NCI-H146 treated with DMSO at 0.1 percent for 48 hours (cell line): ENCODE data around the gene SAMD11.
"Not testable (repeated sequence)": the region's sequence is repeated elsewhere in the genome, so short reads cannot be mapped to it uniquely, and the experiment has no call there.

Source experiments
- DNase-seq: peaks from one replicate; lab custom pipeline; 2025; ENCODE audit not compliant: unreplicated experiment; lab: John Stamatoyannopoulos, UW

Gene SAMD11, protein sequence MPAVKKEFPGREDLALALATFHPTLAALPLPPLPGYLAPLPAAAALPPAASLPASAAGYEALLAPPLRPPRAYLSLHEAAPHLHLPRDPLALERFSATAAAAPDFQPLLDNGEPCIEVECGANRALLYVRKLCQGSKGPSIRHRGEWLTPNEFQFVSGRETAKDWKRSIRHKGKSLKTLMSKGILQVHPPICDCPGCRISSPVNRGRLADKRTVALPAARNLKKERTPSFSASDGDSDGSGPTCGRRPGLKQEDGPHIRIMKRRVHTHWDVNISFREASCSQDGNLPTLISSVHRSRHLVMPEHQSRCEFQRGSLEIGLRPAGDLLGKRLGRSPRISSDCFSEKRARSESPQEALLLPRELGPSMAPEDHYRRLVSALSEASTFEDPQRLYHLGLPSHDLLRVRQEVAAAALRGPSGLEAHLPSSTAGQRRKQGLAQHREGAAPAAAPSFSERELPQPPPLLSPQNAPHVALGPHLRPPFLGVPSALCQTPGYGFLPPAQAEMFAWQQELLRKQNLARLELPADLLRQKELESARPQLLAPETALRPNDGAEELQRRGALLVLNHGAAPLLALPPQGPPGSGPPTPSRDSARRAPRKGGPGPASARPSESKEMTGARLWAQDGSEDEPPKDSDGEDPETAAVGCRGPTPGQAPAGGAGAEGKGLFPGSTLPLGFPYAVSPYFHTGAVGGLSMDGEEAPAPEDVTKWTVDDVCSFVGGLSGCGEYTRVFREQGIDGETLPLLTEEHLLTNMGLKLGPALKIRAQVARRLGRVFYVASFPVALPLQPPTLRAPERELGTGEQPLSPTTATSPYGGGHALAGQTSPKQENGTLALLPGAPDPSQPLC

DNA sequence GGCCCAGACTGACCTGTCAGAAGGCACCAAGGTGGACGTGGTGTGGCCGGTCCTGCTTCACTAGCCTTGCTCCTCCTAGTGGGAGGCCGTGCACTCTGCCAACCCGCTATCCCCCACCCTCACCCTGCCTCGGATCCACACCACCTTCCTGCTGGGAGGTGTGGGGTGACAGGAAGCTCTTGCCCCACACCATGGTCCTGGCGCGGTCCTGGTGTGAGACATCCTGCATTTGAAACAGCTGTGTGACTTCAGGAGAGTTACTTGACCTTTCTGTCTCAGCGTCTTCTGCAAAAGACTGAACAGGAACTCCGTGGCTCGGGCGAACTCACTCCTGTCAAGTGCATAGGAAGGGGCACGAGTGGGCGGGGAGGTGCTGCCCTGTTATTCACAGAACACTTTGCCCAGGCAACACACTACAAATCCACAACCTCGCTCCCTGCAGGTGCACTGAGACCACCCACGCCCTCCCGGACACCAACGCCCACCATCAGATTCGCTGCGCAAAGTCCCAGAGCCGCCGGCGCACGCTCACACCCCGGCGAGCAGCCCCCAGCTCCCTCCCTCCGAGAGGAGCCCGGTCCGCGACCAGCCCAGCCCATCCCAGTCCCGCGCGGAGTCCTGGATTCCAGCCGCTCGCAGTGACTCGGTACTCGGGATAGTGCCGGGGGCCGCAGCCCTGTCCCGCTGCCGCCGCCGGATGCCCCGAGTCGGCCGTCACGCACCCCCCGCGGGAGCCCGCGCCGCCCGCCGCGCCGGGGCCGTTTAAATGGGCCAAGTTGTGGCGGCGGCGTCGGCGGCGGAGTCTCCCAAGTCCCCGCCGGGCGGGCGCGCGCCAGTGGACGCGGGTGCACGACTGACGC lies at the start of gene SAMD11:
TSS of gene SAMD11 (plus strand) at position 793 of the 860 bp plus-strand sequence. CDS start 509 bp downstream, outside the sequence.
- DNase-seq = no peak

DNA sequence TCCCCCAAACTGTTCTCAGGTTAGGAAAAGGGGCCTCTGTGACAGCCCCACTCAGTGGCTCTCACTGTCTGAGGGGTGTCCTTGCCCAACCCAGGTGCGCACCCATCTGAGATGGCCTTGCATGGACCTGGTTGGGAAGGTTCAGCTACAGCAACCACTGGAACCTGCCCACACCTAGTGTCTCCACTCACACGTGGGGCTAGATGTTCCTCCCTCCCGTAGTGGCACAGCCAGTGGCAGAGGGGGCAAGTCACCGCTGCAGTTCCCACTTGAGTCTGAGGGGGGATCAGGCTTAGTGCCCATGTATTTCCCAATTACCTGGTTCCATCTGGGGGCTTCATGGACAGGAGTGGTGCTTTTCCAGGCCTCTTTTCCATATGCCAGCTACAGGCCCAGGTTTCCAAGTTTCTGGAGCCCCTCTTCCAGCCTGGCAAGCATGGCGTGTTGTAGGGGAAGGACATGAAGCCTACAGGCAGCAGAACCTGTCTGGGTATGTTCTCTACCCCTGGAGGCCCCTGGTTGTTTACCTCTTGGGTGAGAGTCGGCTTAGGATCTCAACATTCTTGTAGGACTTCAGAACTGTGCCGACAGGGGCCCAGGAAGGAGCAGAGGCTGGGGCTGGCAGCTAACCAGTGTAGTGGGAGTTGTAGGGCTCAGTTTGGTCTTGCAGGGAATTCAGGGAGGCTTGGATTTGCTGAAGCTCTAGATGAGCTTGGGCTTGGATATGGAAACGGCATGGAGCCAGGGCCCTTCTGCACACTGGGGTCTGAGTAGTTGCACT lies 47.1 kb upstream of the SAMD11 start:
- not testable (repeated sequence) for DNase-seq

DNA sequence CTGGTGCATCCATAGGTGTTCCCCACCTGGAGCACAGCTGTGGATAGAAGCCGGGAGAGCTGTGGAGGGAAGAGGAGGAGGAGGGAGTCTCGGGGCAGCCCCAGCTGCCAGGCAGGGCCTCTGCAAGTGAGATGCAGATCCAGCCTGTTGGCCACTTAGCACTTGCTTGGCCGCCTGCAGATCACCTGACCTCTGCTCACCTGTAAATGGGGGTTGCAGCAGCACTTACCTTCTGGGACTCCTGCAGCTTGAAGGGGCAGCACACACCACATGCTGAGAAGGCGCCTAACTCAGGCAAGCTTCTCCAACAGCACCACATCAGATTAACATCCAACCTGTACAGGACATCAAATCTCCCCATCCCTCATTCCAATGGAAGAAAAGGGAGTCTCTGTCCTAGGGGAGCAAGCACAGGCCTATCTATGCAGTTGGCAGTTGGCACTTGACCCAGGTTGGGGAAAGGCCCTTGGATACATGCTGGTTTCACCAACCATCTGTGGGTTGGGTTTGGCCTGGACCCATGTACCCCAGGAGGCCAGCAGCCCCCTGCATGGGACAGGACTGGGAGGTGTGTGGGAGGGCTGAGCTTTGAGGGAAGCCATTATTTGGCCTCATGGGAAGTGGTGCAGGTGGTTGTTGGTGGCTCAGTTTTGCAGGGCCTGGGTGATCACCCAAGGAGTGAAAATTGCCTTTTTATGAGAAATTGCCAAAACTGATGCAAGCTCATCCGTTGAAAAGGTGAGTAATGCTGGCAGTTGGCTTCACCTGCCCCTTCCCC lies 46.3 kb upstream of the SAMD11 start:
- DNase-seq = peak; percentile 33

DNA sequence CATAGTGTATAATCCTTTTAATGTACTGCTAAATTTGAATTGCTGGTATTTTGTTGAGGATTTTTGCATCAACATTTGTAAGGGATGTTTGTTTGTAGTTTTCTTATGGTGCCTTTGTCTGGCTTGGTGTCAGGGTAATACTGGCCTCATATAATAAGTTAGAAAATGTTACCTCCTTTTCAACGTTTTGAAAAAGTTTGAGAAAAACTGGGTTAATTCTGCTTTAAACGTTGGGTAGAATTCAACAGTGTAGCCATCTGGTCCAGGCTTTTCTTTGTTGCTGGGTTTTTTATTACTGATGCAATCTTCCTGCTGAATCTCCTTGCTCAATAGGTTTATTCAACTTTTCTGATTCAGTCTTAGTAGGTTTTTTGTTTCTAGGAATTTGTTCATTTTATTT lies 43.2 kb upstream of the SAMD11 start:
- DNase-seq = not testable (repeated sequence)

DNA sequence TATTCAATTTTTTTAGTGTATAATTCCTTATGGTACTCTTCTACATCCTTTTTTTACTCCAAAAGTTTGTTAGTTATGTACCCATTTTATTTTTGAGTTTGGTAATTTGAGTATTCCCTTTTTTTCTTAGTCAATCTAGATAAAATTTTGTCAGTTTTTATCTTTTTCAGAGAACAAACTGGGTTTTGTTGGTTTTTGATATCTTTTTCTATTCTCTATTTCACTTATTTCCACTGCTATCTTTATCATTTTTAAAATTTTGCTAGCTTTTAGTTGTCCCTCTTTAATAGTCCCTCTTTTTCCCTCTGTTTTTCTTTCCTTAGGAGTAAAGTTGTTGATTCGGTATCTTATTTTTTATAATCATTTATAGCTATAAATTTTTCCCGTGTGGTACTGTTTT lies 42.8 kb upstream of the SAMD11 start:
- DNase-seq = not testable (repeated sequence)

DNA sequence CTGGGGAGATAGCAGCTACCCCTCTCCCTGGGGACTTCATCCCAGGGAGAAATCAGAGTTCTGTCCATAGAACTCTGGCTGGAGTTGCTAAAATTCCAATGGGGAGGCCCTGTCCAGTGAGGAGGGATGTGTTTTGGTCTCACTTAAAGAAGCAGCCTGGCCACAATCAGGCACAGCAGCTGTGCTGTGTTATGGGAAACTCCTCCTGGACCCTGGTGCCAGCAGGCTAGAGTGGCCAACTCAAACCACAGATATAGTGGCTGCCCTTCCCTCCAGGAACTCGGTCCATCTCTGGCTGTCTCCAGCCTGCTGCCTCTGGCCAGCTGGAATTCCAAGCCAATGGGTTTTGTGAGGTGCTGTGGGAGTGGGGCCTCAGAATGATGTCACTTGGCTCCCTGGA lies 37.4 kb upstream of the SAMD11 start:
- DNase-seq = no peak

DNA sequence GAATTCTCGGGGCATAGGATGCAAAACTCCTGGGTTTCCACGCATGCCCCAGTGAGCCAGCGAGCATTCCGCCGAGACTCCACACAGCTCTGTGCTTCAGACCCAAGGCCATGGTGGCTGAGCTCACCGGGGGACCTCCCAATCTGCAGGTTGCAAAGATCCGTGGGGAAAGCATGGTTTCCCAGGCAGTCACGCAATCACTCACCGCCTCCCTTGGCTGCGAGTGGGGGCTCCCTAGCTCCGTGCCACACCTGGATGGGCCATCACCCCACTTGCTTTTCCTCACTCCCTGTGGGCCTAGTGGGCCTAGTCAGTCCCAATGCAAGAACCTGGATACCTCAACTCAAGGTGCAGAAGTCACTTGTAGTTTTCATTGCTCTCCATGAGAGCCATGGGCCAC lies 37.0 kb upstream of the SAMD11 start:
- DNase-seq = no peak

DNA sequence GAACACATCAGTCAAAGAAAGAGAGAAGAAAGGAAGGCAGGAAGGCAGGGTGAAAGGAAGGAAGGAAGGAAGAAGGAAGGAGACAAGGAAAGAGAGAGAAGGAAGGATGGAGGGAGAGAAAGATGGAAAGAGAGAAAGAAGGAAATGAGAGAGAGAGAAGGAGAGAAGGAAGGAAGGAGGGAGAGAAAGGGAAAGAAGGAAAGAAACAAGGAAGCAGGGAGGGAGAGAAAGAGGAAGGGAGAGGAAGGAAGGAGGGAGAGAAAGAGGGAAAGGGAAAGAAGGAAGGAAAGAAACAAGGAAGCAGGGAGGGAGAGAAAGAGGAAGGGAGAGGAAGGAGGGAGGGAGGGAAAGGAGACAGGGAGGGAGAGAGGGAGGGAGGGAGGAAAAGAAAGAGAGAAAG lies 35.4 kb upstream of the SAMD11 start:
- DNase-seq = no peak

DNA sequence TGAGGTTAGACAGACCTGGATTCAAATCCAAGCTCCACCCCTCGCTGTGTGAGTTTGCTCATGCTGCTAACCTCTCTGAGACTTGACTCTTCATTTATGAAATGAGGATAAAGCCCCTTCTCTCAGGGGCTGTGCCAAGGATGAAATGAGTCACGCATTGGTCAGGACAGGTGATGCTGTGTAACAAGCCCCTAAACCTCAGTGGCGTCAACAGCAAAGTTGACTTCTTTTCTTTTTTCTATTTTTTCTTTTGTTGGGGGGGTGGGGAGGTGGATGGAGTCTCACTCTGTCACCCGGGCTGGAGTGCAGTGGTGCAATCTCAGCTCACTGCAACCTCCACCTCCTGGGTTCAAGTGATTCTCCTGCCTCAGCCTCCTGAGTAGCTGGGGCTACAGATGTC lies 33.9 kb upstream of the SAMD11 start:
- not testable (repeated sequence) for DNase-seq

DNA sequence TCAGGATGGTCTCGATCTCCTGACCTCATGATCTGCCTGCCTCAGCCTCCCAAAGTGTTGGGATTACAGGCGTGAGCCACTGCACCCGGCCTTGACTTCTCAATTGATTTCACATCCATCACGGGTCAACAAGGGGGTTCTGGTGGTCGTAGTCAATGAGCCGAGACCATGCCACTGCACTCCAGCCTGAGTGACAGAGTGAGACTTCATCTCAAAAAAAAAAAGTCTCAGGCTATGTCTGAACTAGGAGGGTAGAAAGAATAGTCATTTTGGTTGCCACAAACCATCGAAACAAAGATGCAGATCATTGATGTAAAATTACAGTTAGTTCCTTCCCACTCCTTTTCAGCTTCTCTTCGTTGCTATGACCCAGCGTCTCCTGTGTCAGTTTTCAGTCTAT lies 33.5 kb upstream of the SAMD11 start:
- not testable (repeated sequence) for DNase-seq

DNA sequence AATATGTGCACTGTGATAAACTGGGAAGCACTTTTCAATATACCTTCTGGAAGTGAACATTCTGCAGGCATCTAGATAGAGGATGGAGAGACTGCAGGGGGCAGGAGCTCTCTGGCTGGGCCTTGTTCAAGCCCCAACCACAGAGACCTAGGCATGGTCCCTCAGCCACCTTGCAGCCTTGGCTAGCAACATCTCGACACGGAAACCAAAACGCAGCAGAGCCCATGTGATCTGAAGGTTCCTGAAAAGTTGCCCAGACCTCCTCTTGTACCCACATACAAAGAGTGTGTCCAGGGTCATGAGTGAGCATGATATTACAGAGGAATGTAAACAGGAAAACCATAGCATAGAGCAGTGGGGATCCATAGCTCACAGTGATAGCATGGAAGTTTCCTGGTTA lies 33.1 kb upstream of the SAMD11 start:
- no peak for DNase-seq

DNA sequence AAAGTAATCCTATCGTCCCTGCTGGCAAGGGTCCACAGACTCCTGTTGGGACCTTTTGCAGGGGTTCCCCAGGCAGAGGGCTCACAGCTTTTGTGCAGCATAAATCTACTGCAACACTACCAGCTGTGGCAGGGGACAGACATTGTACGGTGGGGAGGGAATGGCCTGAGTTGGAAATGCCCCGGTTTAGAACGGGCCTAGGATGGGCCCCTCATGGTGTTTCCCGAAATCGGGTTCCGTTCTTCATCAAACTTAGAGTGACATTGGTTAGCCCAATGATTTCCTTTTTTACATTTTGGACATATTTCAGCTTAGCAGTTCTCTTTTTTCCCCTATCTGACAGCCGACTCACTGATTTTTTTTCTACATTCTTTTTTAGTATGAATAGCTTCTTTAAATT lies 26.5 kb upstream of the SAMD11 start:
- DNase-seq = no peak

DNA sequence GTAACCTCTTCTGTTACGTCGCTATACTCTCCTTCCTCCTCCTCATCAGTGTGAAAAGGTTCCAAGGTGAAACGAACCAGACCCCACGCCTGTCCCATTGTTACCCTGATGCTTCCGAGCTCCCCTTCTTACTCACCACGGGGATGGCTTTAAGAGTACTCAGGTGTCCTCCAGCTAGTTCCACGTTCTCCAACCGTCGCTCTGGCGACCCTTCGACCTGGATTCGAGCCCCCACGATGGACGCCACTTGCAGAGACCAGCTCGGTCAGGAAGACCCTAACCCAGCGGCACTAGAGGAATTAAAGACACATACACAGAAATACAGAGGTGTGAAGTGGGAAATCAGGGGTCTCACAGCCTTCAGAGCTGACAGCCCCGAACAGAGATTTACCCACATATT lies 25.8 kb upstream of the SAMD11 start:
- DNase-seq = not testable (repeated sequence)

DNA sequence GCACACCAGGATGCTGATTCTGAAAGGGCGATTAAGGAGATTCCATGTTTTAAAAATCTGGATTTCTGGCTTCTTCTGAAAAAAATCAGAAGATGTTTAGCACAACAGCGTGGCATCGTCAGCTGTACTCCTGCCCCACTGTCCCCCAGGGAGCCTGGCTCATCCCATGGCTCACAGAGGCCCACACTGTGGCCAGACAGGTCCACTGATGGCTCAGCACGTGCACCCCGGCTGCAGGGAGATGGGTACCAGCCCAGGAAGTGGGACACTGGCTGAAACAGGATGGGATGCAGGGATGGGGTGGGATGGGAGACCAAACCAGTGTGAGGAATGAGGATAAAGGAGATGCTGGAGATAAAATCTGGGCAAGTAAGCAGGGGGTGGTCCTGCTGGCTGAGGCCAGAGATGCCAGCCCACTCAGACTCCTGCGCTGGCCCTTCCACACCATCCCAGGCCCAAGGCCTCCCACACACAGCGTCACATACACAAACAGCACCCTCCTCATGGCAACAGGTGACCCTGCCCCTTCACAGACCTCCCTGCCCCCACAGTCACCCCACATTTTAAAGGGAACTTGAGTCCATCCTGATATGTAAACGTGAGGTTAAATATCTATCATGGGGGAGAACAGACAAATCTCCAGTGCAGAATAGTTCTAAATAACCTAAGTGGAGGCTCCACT lies 23.9 kb upstream of the SAMD11 start:
- DNase-seq = no peak

DNA sequence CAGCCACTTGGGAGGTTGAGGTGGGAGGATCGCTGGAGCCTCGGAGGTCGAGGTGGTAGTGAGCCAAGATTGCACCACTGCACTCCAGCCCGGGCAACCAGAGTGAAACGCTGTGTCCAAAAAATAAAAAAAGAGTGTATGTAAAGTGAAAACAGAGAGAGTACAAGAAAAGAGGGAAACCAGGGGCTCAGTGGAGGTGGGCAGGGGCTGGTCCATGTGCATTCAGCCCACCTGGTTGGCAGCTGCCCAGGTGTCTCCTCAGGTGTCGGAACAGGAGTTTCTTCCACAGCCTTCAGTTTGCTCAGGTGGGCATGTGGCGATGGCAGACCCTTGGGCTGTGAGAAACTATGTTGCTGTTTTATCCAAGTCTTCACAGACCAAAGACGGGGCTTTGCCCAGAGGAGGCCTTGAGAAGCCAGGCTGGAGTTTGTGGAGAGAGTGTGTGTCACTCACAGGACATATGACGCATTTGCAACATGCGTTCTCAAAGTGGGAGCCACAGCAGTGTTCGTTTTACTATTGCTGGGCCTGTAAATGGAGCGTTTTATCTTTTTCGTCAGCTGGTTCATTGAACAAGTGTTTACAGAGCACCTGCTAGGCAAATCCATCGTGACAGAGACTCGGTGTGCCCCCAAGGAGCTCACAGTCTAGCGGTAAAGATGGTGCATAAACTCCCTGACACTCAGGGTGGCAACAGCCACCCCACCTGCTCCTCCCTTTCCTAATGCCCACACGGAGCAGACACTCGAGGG lies 22.4 kb upstream of the SAMD11 start:
- DNase-seq = no peak

DNA sequence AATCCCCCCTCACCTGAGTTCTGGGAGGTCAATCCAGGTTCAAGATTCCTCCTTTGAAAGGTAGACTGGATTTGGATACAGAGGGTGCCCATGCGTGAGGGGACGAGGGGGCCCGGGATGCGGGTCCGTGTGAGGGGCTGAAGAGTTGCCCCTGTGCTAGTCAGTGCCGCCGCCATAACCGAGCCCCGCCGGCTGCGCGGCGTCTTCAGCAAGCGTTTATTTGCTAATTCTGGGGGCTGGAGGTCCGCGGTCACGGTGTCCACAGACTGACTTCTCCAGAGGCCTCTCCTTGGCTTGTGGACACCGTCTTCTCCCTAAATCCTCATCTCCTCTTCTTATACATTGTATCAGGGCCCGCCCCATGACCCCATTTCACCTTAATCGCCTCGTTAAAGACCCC lies 20.9 kb upstream of the SAMD11 start:
- DNase-seq = no peak

DNA sequence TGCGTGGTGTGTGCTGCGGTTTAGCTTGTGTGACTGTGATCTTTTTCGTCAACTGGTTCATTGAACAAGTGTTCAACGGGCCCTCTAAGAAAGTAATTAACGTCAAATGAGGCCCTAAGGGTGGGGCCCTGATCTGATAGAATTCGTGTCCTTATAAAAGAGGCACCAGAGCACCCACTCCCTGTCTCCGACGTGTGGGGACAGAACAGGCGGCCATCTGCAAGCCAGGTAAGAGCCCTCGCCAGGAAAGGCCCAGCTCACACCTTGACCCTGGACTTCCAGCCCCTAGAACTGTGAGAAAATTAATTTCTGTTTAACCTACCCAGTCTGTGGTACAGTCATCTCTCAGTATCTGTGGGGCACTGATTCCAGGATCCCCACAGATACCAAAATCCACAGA lies 20.4 kb upstream of the SAMD11 start:
- no peak for DNase-seq

DNA sequence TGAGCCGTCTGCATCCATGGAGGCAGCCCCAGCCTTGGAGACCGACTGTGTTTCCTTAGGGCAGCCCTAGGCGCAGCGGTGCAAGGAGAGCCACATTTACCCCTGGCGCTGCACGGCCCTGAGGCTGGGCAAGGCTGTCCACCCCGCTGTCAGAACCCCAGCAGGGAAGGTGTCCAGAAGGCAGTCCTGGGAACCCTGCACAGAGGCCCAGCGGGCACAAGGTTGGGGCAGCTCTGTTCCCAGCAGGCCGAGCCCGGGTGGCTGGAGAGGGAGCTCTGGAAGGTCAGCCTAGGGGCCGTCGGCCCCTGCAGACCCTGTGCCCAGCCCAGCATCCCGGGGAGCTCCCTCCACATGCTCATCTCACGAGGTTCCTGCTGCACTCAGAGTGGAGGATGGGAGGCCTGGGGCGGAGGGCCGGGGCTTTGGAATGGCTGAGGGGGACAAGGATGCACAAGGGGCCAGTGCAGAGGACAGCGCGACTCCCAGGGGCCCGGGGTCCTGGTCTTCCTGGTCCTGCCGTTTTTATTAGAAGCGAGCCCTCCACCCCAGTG lies 19.9 kb upstream of the SAMD11 start:
- no peak for DNase-seq
